GM23338 (cell line): ENCODE results near the gene CPNE2. TPM values are rescaled to one million over a fixed set of nuclear protein-coding genes. Genes with fewer than 3 reads are reported as not detected.

ENCODE experiments used
- ATAC-seq: fragments of 200-7000 bp; cut with Tn5 transposase; 3 replicates; pipeline ENCODE4 v1.9.1; 2020
- DNase-seq: peaks from one replicate; pipeline ENCODE4 v3.0.0-alpha.2; 2015; ENCODE audit warnings: low spot score
- H2AFZ ChIP-seq: fragments of 200-600 bp; sonication (generic); 2 replicates; pipeline ENCODE4 v1.8.0; 2016; ENCODE audit warnings: antibody characterized with exemption, mild to moderate bottlenecking, moderate library complexity
- H3F3A ChIP-seq: fragments of 200-600 bp; sonication (generic); replicated peaks from 2 replicates; pipeline ENCODE4 v1.8.0; 2017; ENCODE audit warnings: antibody characterized with exemption, mixed run types, low read depth
- H3K27ac ChIP-seq: fragments of 200-600 bp; sonication (generic); 2 replicates; pipeline ENCODE4 v1.6.1; 2016; ENCODE audit warnings: low read depth
- H3K27me3 ChIP-seq: fragments of 200-600 bp; sonication (generic); 2 replicates; pipeline ENCODE4 v1.8.0; 2016; ENCODE audit warnings: mild to moderate bottlenecking, mixed run types, moderate library complexity; ENCODE audit not compliant: insufficient read depth
- H3K36me3 ChIP-seq: fragments of 200-600 bp; sonication (generic); 2 replicates; pipeline ENCODE4 v1.8.0; 2016; ENCODE audit warnings: mild to moderate bottlenecking; ENCODE audit not compliant: insufficient read depth
- H3K4me1 ChIP-seq: fragments of 200-600 bp; sonication (generic); 2 replicates; pipeline ENCODE4 v1.8.0; 2016; ENCODE audit warnings: mild to moderate bottlenecking, moderate library complexity; ENCODE audit not compliant: insufficient read depth
- H3K4me2 ChIP-seq: fragments of 200-600 bp; sonication (generic); 2 replicates; pipeline ENCODE4 v1.7.1; 2017; ENCODE audit warnings: mixed run types
- H3K4me3 ChIP-seq: fragments of 200-600 bp; sonication (generic); 2 replicates; pipeline ENCODE4 v1.6.1; 2016; ENCODE audit warnings: mixed run types
- H3K79me2 ChIP-seq: fragments of 200-600 bp; sonication (generic); replicated peaks from 2 replicates; pipeline ENCODE4 v1.8.0; 2017; ENCODE audit warnings: mild to moderate bottlenecking; ENCODE audit not compliant: insufficient read depth
- H3K9me2 ChIP-seq: fragments of 200-600 bp; sonication (generic); 2 replicates; pipeline ENCODE4 v1.8.0; 2017; ENCODE audit not compliant: insufficient read depth
- H4K20me1 ChIP-seq: fragments of 200-600 bp; sonication (generic); replicated peaks from 2 replicates; pipeline ENCODE4 v1.8.0; 2017; ENCODE audit warnings: mild to moderate bottlenecking; ENCODE audit not compliant: insufficient read depth
- H3K27ac Mint-ChIP-seq: 2 replicates; pipeline ENCODE4 v1.8.0; 2020; ENCODE audit warnings: inconsistent platforms, mild to moderate bottlenecking, moderate library complexity, mixed read lengths
- H3K27me3 Mint-ChIP-seq: 3 replicates; pipeline ENCODE4 v1.8.0; 2022; ENCODE audit warnings: low read depth, mild to moderate bottlenecking, moderate library complexity, mixed read lengths, inconsistent platforms; ENCODE audit not compliant: insufficient read depth, poor library complexity
- H3K36me3 Mint-ChIP-seq: 3 replicates; pipeline ENCODE4 v1.8.0; 2021; ENCODE audit warnings: low read depth, mild to moderate bottlenecking, inconsistent platforms, moderate library complexity, mixed read lengths
- H3K4me1 Mint-ChIP-seq: 3 replicates; pipeline ENCODE4 v1.8.0; 2020; ENCODE audit warnings: mild to moderate bottlenecking, inconsistent platforms, mixed read lengths
- H3K4me3 Mint-ChIP-seq: 3 replicates; pipeline ENCODE4 v1.8.0; 2021; ENCODE audit warnings: moderate library complexity, mild to moderate bottlenecking, inconsistent platforms, mixed read lengths
- H3K9me3 Mint-ChIP-seq: 3 replicates; pipeline ENCODE4 v1.8.0; 2020; ENCODE audit warnings: moderate library complexity, mild to moderate bottlenecking, inconsistent platforms, mixed read lengths
- CREB1 ChIP-seq: fragments of 250-450 bp; sonication (Bioruptor Pico); IDR thresholded peaks from 2 replicates; pipeline ENCODE4 v1.5.0; 2020; ENCODE audit warnings: low read depth, mild to moderate bottlenecking, moderate library complexity
- CTCF ChIP-seq, 2 experiments: fragments of 200-600 bp in 1 of 2; sonication (generic) in 1 of 2; conservative IDR thresholded peaks; 2 replicates each; pipeline versions ENCODE4 v1.5.1 to v1.6.1; 2016 to 2017; ENCODE audit warnings: antibody characterized with exemption in 2 of 2, low read depth in 2 of 2, mild to moderate bottlenecking in 2 of 2, moderate library complexity in 1 of 2
- ETS1 ChIP-seq: IDR thresholded peaks from 2 replicates; pipeline ENCODE4 v1.6.1; 2016; ENCODE audit warnings: antibody characterized with exemption
- EZH2 ChIP-seq: fragments of 200-600 bp; sonication (generic); IDR thresholded peaks from one replicate; pipeline ENCODE4 v1.8.0; 2017; ENCODE audit warnings: antibody characterized with exemption, mild to moderate bottlenecking, low read depth; ENCODE audit not compliant: unreplicated experiment
- EZH2phosphoT487 ChIP-seq: fragments of 200-600 bp; sonication (generic); IDR thresholded peaks from one replicate; pipeline ENCODE4 v1.8.1; 2018; ENCODE audit warnings: antibody characterized with exemption; ENCODE audit not compliant: unreplicated experiment
- JUNB ChIP-seq: IDR thresholded peaks from one replicate; pipeline ENCODE4 v1.6.1; 2016; ENCODE audit warnings: antibody characterized with exemption; ENCODE audit not compliant: unreplicated experiment
- NANOG ChIP-seq: IDR thresholded peaks from 2 replicates; pipeline ENCODE4 v1.6.1; 2016; ENCODE audit warnings: antibody characterized with exemption, borderline replicate concordance
- POLR2AphosphoS5 ChIP-seq: IDR thresholded peaks from 2 replicates; pipeline ENCODE4 v1.6.1; 2016; ENCODE audit warnings: antibody characterized with exemption, low read depth
- REST ChIP-seq: IDR thresholded peaks from one replicate; pipeline ENCODE4 v1.6.1; 2018; ENCODE audit warnings: antibody characterized with exemption; ENCODE audit not compliant: unreplicated experiment
- STAT1 ChIP-seq: IDR thresholded peaks from one replicate; pipeline ENCODE4 v1.6.1; 2016; ENCODE audit warnings: antibody characterized with exemption; ENCODE audit not compliant: unreplicated experiment
- ZNF114 ChIP-seq: fragments of 250-450 bp; sonication (Bioruptor Pico); IDR thresholded peaks from 2 replicates; pipeline ENCODE4 v1.5.0; 2020; ENCODE audit warnings: mild to moderate bottlenecking, moderate library complexity
- ZNF331 ChIP-seq: fragments of 250-450 bp; sonication (Bioruptor Pico); IDR thresholded peaks from 2 replicates; pipeline ENCODE4 v1.5.0; 2020; ENCODE audit warnings: low read depth, mild to moderate bottlenecking, moderate library complexity
- ZNF462 ChIP-seq: fragments of 250-450 bp; sonication (Bioruptor Pico); IDR thresholded peaks from 2 replicates; pipeline ENCODE4 v1.5.0; 2020; ENCODE audit warnings: mild to moderate bottlenecking, moderate library complexity
- polyA plus RNA-seq: library from polyadenylated mRNA; unstranded; fragments of >200 nt; fragmentation: Nextera tagmentation; extraction: Ambion mirVana; gene quantifications from 2 replicates; pipeline ENCODE4 v1.2.1, GENCODE V29; 2016
- total RNA-seq: library from RNA; depleted of rRNA; stranded (reverse); fragments of >200 nt; shearing (Covaris generic); gene quantifications from 2 replicates; pipeline ENCODE4 v1.2.3, GENCODE V29; 2014

CPNE2 gene
- total and polyA plus RNA-seq, 2 experiments from 2014 or later, result 7.1 to 11.3 TPM

- Histone ChIP-seq H3K36me3 (no peaks in the 10 kb centered on the region), H2AFZ (no peak overlapping the region), H3F3A (no peaks in the 10 kb centered on the region), H3K4me1 (peaks cover 11% of the 10 kb centered on the region), H3K4me3 (no peak overlapping the region), H3K79me2 (no peaks in the 10 kb centered on the region), H3K27ac (no peak overlapping the region), H3K27me3 (no peaks in the 10 kb centered on the region), H3K9me2 (no peaks in the 10 kb centered on the region), H3K4me2 (no peak overlapping the region), H4K20me1 (no peaks in the 10 kb centered on the region)
- H3K9me3 Mint-ChIP-seq, result no peaks in the 10 kb centered on the region
- H3K36me3 Mint-ChIP-seq, result no peaks in the 10 kb centered on the region
- peaks cover 34% of the 10 kb centered on the region for H3K4me1 Mint-ChIP-seq
- DNase-seq, result no peak
- ATAC-seq, result no peak
- no peak overlapping the region for H3K4me3 Mint-ChIP-seq
- no peak overlapping the region for H3K27ac Mint-ChIP-seq
- TF ChIP-seq ETS1, result no peak
- no peak for TF ChIP-seq EZH2
- TF ChIP-seq ZNF114, result no peak
- TF ChIP-seq NANOG, result no peak
- no peak for TF ChIP-seq EZH2phosphoT487
- TF ChIP-seq STAT1, result no peak
- TF ChIP-seq CREB1 (CRISPR knock-in tag), result no peak
- TF ChIP-seq JUNB, result no peak
- no peak for TF ChIP-seq ZNF462 (CRISPR knock-in tag)
- TF ChIP-seq REST, result no peak
- TF ChIP-seq CTCF (conservative IDR thresholded peaks at IDR 0.05; ENCODE audit: low read depth in 2 of 2), result no peak
- TF ChIP-seq ZNF331 (CRISPR knock-in tag), result no peak
- TF ChIP-seq POLR2AphosphoS5, result no peak
- peaks cover 9% of the 10 kb centered on the region for H3K27me3 Mint-ChIP-seq
Measured at GRCh38 chr16:57104706-57105105, 12.3 kb downstream of the CPNE2 start.
